Non-pigmented ciliary epithelial cell (primary cell): ENCODE results near the gene CCR7.
"Not testable (repeated sequence)": the region's sequence is repeated elsewhere in the genome, so short reads cannot be mapped to it uniquely, and the experiment has no call there.

ENCODE experiments used
- DNase-seq: peaks from one replicate; pipeline ENCODE4 v3.0.0-alpha.2; 2010; ENCODE audit warnings: low read depth

The CCR7 gene

DNA sequence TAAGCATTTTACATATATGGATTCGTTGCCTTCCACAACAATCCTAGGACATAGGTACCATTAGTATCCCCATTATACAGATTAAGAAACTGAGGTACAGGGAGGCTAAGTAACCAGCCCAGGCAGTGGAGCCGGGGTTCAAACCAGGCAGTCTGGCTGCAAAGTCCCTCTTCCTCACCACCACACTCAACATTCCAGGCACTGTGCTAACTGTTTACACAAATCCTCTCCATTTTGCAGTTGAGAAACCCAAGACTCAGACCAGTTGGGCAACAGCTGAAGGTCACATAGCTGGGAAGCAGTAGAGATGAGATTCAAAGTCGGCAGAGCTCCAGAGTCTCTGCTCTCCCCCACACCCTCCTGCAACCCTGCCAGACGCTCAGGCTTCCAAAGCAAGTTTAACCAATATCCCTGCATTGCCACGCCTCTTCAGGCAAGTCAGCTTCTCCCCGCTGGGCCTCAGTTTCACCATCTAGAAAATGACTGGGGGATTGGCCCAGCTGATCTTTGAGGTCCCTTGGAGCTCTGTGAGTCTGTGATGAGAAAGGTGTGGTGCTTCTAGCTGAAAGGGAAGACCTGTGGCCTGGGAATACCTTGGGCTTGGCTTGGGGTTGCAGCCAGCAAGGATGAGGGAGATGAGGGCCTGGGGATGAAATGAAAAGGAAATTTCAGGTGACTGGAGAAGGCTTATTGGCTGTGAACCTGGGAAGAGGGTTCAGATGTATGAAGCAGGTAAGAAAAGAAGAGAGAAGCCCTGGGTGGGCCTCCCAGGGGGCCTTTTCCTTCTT, 14.0 kb downstream of the CCR7 start:
- peak; percentile 98 for DNase-seq

DNA sequence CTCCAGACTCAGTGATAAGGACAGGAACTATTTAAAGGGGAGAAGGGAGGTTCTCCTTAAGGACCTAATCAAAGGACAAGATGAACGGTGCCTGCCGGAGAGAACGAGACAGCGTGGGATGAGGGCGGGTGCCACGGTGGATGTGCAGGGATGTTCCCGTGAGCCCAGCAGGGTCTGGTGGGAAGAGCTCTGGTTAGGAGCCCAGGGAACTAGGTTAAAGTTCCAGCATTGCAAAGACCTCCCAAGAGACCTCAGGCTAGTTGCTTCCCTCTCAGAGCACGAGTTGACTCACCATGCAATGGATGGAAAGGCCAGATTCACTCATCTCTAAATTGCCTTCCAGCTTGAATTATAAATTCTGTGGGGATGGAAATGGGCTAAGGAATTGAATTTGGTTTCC, 14.7 kb downstream of the CCR7 start:
- DNase-seq = no peak

DNA sequence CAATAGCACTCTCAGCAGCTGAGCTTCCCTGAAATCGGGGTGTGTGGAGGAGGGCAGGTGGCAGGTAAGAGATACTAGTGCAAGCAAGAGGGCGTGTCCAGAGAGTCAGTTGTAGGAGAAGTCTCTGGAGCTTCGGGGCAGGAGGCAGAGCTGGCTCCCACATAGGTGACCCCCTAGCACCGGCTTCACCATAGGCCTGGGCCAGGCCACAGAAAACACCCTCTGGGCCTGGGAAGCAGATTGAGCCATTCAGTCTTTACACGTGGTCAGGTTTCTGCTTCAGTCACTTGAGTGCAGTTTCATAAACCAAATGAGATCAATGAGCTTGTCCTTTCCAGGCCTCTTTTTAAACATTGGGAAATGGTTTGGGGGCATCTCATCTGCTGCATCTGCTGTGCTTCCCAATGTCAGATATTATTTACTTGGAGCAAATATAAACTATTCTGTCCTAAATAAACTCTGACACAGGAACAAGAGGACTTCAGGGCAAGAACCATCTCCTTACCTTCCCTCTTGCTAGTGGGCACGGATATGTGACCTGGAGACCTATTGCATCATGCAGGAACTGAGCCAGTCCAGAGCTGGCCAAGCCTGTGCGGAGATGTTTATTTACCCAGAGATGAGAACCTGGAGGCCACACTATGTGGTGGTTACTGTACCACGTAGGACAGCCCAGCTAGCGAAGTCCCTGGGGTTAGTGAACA, 16.1 kb downstream of the CCR7 start:
- DNase-seq = peak; percentile 59

DNA sequence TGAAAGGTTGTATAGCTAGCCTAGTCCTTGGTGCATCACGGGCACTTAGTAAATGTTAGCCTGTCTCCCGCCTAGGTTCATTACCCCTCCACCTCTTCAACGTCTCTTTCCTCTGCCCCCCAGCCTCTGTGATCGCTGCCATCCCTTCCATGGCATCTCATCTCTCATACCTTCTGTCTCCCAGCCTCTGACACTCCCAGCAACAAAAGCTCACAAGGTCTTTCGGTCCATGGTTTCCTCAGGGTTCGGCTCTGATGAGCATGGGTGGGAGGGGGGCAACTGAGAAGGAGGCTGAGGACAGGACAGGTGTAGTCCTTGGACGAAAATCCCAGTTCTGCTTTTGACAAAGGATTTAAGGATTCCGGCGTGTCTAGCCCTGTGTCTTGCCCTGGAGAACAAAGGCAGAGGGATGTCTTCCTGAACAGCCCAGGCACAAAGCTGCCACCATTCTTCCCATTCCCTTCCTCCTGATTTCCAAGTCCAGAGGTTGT, 16.7 kb downstream of the CCR7 start:
- no peak for DNase-seq

DNA sequence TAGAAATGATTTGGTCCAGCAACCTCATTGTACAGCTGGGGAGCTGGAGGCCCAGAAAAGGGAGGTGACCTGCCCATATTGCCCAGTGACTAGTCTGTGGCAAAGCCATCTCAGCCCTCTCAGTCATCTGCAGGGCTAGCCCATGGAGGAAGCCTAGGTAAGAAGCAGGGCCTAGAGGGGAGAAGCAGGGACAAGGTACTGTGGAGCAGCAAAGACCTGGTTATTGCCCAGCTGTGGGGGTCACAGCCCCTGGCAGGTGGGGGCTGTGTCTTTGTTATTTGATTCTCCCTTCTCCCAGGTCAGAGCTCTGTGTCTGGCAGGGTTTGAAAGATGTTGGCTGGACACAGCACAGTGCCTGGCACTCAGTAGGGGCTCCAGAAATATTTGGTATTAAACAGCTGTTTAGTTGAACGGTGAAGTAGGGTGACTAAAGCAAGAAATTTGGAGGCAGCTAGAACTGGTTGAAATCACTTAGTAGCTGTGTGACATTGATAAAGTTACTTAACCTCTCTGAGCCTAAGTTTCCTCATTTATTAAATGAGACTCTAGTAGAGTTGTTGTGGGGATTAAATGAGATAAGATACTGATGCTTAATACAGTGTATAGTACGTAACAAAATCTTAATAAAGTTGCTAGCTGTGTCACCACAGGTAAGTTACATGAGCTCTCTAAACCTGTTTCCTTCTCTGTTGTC, 17.3 kb downstream of the CCR7 start:
- DNase-seq = no peak

DNA sequence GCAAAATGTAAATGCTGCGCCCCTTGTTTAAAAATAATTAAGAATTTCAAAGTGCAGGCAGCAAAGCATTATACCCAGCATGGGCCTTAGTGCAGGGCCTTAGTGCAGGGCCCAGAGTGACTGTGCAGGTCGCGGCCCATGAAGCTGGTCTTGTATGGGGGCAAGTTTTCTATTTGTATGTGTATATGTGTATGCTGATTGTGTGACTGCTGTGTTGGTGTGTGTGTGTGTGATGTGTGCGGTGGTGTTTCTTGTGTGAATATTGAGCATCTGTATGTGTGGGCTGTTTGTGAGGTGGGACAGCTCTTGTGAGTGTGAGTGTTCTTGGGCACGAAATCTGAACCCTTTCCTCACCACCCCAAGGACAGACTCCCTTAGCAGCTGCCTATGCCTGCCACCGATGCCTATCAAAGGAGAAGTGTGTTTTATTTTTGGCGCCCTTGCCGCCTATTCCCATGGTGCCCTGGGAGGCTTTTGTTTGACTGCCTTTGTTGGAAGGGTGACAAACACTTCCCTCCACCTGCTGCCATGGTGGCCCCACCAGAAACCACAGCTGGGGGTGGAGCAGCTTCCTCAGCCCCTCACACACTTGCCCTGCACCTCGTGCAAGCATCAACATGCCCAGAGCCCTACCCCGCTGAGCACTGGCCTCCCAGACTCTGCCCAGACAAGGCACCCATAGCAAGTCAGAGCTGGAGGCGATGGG, 18.0 kb downstream of the CCR7 start:
- DNase-seq = no peak

DNA sequence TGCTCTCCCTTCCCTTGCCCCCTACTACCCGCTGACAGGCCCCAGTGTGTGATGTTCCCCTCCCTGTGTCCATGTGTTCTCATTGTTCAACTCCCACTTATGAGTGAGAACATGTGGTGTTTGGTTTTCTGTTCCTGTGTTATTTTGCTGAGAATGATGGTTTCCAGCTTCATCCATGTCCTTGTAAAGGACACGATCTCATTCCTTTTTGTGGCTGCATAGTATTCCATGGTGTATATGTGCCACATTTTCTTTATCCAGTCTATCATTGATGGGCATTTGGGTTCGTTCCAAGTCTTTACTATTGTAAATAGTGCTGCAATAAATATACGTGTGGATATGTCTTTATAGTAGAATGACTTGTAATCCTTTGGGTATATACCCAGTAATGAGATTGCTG, 18.8 kb downstream of the CCR7 start:
- not testable (repeated sequence) for DNase-seq

DNA sequence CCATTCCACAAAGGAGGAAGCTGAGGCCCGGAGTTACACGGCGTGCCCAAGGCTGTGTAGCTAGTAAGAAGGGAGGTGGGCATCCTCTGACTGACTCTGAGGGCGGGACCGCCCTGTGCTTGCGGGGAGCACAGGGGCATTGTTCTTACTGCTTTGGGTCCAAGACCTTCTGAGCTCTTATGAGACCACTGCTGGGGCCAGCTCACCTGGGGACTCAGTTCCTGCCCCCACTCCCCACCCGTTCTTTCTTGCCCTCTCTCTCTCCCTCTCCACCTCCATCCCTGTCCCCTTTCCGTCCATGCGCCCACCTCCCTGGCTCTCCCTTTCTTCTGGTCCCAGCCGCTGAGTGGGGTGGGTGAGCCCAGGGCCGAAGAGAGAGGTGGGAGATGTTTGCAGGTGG, 19.6 kb downstream of the CCR7 start:
- no peak for DNase-seq

DNA sequence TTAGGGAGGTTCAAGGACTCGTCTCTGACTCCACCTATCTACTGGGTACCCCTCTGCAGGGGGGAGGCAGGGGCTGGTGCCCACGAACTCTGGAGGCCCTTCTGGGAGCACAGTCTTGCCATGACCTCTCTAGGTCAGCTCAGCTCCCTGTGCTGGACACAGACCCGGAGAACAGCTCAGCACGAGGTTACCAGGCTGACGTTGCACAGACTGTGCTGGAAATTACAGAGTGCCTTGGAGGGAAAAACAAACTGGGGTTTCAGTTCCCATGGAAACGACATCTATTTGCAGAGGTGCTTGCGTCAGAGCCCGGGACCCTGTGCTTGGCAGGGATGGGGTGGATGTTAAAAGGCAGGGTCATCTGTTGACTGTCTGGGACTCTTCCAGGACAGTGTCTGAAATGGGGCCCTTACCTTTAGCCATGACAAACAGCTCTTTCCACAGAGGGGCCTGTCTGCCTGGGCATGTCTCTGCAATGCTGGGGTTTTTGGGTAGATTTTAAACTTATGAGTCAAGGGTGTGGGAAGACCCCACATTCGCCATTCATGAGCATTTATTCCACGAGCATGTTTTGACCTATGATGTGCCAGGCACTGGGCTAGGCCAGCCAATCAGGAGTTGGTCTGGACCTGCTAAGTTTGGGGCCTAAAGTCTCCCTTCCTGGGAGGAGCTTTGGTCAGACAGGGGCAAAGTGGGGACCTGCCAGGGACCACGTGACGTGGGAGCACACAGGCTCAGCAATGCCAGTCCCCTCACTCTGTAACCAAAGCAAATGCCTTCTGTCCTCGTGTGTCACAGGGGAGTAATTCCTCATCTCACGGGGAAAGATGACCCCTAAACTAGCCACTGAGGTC, 22.5 kb downstream of the CCR7 start:
- no peak for DNase-seq

DNA sequence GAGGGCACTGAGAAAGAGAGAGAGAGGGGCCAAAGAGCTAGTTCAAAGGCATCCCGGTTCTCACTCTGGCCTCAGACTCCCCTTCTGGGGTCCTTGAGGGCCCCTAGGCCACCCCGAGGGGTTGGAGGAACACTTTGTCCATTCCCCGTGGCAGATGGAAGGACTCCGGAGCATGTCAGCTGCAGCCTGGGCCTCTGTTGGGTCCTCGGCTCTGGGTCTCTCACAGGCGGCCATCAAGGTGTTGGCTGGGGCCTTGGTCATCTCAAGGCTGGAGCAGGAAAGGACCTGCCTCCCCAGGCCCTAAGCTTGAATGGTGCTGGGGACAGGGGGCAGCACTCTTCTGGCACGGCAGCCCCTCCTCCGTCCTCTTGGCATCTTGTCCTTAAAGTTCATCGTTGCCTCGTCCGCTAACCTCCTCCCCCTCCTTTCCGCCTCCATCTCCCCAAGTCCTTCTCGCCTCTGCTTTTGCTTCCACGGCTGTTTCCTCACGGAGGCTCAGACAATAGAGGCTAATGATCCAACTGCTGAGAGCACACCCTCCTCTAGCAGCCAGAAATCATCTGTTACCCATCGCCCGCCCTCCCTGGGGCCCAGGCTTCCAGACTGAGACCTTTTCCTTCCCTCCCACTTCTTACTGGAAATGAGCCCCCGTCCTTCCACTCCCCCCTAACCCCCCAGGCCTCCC, 23.3 kb downstream of the CCR7 start:
- no peak for DNase-seq

DNA sequence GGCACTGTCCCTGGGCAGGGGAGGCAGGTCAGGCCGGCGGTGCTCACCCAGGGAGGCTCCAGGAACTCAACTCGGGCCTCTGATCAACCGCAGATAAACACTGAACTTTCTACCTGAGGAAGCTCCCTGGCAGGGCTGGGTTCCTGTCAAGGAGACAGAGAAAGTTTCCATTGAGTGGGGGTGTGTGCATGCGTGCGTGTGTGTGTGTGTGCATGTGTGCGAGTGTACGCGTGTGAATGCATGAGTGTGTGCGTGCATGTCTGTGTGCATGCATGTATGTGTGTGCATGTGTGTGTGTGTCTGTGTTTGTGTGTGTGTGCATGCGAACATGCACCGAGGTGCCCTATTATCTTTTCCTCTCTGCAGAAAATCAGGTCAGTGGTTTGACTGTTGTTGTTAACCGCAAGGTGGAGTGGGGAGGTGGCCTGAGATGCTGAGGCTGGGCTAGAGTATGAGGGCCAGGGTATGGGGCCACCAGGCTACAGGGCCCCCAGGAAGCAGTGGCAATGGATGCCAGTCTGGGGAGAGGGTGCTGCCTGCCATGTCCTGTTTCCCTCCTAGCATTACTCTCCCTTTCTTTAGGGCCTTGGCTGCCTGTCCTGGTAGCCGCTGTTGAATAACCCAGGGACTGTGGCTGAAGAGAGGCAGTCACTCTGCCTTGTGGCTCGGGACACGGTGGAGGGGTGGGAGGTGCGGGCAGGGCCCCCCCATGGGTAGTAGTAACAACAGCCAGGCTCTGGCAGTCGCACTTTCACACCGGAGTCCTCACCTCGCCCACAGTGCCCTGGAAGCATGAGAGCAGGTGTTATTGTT, 24.0 kb downstream of the CCR7 start:
- no peak for DNase-seq

DNA sequence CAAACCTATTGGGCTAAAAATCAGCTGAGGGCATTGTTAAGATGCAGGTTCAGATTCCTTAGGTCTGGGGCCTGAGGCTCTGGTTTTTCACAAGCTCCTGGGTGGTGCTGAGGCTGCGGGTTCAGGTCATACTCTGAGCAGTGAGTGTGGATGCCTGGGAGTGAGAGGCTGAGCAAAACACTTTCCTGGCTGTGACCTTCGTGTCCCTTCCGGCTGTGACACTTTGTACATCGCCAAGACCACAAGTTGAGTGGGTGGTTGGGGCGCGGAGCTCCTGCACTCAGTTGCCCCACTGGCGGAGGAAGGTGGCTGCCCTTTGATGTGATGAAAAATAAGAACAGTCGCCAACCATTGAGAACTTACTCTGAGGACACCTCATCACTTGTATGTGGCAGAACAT, 24.8 kb downstream of the CCR7 start:
- no peak for DNase-seq

DNA sequence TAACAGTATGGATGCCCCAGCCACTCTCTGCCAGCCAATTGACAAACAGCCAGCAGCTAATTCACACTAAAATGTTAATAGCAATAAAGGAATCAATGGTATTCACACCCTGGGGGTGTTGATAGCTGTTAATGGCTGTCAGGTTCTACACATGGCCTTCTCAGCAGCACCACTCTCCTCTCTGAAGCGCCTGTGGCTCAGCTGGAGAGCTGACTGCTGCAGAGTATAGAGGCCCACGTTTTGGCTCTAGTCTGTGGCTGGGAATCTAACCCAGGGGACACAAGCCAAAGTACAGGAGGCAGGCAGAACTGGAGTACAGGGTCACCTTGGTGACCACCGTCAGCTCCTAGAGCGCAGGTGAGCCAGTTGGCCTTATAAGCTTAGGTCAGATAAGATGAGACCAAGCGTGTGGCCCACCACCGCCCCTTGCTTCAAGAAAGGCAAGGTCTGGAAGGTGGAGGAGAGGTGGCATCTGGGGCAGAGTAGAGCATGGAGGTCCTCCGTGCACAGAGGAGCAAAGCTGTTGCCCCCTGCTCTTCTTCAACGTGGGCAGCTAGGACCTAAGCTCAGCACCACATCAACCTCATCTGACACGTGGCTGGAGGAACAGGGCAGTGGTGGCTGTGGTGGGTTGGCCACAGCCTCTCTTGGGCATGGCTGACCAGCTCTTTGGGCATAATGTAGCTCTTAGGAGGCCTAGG, 25.4 kb downstream of the CCR7 start:
- no peak for DNase-seq

DNA sequence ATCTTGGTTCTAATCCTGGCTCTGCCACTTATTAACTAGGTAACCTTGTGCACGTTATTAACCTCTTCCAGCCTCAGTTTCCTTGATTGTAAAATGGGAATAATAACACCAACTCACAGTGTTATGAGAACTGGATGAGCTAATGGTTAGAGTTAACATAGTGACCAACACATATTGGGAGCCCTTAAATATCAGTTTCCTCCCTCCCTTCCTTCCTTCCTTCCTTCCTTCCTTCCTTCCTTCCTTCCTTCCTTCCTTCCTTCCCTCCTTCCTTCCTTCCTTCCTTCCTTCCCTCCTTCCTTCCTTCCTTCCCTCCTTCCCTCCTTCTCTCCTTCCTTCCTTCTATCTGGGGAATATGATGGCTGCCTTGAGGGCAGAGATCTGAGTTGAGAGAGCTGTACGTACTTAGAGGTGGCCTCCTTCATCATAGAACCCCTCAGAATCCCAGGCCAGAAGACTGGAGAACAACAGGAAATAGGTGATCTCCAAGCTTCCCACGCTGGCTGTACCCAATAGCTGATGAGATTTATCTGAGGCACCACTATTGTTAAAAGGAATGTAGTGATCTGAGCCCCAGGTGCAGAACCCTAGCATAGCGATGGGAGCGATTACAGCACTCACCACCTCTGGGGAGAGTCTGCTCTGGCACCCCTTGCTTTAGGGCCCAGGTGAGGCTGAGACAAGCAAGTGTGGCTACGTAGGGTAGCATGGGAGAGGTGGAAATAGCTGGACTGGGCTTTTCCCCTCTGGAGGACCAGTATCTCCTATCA, 26.2 kb downstream of the CCR7 start:
- DNase-seq = no peak

DNA sequence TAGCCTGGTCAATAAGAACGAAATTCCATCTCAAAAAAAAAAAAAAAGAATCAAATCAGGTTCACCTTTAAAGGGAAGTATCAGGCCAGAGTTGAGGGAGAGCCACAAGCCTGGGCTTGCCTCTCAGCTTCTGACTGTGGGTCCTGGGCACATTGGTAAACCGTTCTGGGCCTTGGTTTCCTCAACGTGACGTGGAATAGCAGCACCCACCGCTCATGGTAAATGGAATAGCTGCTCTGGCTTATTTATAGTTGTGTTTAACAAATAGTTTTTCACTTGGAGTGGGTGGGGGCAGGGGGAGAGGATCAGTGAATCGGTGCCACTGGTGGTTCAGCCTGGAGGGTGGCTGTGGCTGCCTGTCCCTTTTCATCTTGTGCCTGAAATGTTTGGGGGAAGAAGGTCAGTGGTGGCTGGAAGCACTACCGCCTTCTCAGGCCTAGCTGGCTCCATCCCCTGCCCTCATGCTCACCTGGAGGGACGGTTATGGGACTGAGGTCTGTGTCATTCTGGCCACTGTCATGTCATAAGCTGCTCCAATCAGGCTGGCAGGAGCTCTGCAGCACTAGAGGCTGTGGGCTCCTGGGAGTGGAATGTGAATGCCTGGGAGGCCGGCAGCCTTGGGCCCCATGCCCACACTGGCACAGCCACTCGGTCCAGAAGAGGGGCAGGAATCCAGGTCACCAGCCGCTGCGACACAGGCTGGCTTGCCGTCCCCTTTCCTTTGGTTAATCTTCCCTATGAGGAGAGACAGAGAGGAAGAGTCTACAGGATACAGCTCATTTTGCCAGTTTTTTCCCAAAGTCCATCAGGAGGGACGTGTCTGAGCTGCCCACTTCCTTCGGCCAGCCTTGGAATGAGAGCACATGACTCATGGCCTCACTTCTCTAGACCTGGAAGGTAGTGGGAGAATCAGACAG, 27.0 kb downstream of the CCR7 start:
- no peak for DNase-seq

DNA sequence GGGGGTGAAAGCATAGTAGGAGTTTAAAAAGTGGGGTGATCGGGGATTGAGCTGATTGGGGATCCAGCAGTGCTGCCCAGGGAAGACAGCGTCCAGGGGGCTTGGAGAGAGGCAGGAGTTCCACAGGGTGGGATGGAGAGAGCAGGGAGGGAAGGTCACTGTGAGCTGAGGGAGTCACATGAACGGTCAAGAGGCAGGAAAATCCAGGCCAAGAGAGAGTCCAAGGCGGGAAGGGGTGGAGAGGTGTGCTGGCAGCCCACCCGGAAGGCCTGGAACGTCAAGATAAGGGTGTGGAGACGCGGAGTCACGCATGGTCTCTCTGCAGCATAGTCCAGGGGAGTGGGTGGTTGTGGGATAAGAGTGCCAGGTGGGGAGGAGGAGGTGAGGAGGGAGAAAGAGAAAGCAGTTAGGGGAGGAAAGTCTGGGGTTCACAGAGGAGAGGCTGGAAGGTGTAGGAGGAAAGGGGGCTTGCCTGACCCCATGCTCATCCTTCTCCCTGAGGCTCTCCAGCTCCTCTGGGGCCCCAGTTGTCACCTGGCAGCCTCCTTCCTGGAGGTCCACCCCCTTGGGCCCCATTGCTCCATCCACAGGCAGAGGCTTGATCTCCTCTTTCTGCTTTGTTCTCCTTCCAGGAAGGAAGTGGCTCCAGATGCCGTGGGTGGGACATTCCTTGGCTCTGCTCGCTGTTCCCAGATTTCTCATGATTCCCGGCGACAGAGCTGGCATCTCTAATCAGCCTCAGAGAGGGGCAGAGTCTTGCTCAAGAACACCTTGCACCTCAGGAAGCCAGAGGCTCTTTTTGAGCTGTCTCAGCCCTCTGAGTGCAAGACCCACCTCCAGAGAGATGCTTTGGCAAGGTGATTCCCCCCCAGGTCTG, 28.7 kb downstream of the CCR7 start:
- DNase-seq = no peak
